NCI-H2081 treated with DMSO at 0.1 percent for 48 hours (cell line): ENCODE data around the gene PLBD2.

ENCODE experiments used
- DNase-seq: peaks from one replicate; lab custom pipeline; 2025; lab: John Stamatoyannopoulos, UW

Gene PLBD2

DNA sequence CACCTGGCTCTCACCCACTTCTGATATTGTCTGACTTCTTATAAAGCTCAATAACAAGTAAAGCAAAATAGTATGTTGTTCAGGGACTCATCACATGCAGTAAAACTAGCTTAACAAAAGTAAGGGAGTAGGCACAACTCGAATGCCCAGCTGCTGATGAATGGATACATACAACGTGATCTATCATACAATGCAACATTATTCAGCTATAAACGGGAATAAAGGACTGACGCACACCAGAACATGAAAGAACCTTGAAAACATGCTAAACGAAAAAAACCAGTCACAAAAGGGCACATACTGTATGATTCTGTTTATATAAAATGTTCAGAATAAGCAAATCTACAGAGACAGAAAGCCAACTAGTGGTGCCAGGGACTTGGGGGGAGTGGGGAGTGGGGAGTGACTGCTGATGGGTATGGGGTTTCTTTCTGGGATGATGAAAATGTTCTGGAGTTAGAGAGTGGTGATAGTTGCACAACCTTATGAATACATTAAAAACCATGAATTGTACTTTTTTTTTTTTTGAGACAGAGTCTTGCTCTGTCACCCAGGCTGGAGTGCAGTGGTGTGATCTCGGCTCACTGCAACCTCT is 11.1 kb downstream of the PLBD2 start:
- no peak for DNase-seq

DNA sequence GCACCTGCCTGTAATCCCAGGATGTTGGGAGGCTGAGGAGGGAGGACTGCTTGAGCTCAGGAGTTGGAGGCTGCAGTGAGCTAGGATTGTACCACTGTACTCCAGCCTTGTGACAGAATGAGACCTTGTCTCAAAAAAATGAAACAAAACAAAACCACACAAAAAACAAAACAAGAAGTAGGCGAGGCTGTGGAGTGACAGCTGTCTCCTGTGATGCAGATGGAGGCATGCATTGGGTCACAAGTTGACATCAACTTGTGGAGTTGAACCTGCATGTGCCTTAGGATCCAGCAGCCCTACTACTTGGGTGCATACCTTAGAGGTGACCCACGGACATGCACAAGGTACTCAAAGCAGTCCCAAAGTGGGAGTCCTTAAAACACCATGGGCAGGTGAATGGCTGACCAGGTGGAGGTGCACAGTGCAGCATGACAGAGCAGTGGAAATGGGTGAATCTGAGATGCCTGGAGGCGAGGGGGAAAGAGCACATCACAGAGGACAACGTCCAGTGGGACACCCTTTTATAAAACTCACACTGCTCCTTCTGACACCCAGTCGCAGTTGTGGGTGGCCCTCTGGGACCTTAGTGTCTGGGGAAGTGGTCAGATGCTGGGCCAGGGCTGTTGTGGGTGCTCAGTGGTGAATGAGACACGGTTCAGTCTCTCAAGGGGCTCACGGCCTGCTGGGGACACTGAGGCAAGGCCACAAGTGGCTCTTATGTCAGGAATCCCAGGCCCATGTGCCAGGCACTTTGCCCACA is 12.7 kb downstream of the PLBD2 start:
- no peak for DNase-seq

DNA sequence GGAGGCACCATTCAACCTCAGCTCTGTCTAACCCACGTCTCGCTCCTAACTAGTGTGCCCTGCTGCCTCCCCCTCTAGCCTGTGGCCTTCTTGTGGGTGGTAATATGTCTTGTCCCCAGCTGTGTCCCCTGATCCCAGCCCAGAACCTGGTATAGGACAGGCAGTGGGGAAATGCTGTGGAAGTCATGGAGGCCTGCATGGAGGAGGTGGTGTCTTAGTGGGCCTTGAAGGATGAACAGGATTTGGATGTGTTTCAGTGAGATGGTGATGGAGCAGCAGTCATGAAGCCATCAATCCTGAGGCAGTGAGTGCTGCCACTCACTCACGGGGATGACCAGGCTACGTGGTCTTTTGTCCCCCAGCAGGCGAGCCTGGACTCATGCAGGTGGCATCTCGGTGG is 13.4 kb downstream of the PLBD2 start:
- no peak for DNase-seq

DNA sequence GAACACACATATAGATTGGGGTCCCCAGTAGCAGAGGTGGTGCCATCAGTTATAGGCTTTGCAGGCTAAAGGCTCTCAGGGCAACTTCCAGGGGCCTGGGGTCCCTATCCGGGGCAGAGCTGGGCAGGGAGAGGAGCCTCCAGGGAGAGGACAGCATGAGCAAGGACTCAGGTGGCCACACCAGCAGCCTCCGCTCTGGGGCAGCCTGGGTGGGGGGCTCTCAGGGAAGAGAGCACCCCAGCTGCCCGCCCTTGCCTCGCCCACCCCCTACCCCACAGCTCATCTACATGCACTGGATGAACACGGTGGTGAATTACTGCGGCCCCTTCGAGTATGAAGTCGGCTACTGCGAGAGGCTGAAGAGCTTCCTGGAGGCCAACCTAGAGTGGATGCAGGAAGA is 14.0 kb downstream of the PLBD2 start:
- DNase-seq, result no peak

DNA sequence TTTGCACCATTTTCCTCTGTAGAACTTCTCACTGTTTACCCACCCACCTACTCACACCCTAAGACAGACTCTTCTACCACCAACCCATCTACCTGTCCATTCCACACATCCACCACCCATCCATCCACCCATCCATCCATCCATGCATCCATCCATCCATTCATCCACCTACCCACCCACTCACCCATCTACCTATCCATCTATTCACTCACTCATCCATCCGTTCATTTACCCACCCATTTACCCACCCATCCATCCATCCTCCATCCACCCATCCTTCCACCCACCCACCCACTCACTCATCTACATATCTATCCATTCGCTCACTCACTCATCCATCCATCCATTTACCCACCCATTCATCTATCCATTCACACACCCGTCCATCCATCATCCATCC is 15.1 kb downstream of the PLBD2 start:
- DNase-seq, result no peak

DNA sequence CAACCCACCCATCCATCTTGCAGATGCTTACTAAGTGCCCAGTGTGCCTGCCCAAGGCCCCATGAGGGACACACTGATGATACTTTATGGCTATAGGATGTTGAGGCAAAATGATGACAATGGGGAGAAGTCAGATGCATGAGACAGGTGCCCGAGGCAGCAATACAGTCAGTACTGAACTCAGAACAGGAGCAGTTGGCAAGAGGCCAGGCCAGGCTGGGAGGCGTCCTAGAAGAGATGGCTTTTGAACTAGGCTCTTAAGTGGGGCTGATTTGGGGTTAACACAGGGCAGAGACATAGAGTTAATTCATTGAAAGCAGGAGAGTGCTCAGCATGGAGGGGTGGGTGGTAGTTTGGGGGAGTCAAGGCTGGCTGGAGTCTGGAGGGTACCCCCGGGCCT is 15.6 kb downstream of the PLBD2 start:
- no peak for DNase-seq

DNA sequence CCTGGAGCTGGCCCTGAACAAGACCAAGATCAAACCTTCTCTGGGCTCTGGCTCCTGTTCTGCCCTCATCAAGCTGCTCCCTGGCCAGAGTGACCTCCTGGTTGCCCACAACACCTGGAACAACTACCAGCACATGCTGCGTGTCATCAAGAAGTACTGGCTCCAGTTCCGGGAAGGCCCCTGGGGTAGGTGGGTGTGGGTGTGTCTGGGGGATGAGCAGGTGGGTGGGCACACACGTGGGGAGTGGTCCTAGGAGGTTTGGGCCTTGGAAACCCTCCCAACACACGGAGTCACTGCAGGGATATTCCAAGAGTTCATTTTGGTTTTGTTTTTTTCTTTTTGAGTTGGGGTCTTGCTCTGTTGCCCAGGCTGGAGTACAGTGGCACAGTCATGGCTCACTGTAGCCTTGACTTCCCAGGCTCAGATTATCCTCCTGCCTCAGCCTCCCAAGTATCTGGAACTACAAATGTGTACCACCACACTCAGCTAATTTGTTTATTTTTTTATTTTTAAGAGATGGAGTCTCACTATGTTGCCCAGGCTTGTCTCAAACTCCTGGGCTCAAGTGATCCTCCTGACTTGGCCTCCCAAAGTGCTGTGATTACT is 16.5 kb downstream of the PLBD2 start:
- no peak for DNase-seq

DNA sequence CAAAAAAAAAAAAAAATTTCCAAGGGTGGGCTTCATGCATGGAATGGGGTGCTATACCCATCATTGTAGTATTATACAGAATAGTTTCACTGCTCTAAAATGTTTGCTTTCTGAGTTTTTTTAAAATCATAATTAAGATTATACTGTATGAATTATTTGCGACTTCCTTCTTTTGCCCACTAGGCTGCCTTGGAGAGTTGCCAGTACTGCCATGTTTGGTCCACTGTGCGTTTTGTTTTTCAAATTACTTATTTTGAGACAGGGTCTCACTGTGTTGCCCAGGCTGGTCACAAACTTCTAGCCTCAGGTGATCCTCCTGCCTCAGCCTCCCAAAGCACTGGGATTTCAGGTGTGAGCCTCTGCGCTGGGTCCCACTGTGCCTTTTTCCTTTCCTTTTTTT is 19.9 kb downstream of the PLBD2 start:
- DNase-seq, result no peak

DNA sequence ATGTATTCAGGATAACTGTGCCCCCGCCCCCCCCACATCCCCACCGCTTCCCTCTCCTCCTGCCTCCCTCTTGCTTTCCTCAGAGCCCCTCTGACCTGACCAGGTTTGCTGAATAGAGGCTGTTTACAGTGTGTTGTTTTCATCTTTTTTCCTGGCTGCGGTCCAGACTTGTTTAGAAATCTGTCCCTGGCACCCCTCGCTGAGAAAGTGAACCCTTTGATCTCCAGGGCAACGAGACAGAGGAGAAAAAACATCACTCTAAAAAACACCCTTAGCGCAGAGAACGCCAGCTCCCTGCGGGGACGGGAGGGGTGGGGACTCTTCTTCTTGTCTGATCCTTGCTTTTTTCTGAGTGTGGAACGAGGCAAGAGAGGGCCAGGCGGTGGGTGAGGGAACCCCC is 22.8 kb downstream of the PLBD2 start:
- no peak for DNase-seq

DNA sequence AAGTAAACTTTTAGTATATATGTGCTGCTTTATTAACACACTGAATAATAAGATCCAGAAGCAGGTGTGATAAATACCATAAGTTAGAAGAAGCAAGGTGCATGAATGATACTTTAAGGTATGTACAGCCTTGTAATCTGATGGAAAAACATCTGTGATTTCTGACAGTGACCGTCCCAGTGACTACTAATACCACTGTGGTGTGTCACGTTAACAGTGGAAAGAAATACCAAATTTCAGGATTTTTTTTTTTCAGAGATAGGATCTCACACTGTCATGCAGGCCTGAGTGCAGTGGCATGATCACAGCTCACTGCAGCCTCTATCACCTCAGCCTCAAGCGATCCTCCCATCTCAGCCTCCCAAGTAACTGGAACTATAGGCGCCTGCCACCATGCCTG is 23.8 kb downstream of the PLBD2 start:
- no peak for DNase-seq

DNA sequence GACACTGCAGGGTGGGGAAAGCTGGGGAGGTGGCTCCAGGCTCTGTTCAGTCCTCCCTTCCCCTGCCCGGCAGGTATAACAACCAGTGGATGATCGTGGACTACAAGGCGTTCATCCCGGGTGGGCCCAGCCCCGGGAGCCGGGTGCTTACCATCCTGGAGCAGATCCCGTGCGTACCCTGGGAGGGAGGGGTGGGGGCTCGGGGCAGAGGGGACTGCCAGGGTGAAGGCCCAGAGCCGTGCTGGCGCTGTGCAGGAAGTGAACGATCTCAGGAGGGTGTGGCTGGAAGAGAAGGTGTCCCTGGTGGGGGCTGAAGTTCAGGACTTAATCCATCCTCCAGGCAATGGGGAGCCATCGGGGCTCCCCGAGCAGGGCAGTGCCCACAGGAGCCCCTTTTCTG is 26.4 kb downstream of the PLBD2 start:
- no peak for DNase-seq

DNA sequence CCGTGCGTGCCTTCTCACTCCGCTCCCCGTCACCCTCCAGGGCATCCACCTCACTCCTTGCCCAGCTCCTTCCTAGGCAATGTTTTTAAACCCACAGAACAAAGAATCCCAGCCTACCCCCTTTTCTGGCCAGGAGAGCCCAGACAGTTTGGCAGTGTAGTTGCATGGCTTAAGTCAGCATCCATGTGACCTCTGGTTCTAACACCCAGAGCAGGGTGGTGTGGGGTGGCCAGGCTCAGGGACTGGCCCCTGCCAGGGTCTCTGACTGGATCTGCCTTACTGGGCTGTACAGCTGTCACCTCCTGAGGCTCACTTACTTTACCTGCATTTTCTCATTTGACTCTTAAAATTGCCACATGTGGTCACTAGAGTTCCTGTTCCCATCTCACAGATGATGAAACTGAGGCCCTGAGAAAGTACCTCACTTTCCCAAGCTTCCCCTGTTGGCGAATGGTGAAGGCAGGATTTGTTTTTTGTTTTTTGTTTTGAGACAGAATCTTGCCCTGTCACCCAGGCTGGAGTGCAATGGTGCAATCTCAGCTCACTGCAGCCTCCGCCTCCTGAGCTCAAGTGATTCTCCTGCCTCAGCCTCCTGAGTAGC is 27.0 kb downstream of the PLBD2 start:
- no peak for DNase-seq

DNA sequence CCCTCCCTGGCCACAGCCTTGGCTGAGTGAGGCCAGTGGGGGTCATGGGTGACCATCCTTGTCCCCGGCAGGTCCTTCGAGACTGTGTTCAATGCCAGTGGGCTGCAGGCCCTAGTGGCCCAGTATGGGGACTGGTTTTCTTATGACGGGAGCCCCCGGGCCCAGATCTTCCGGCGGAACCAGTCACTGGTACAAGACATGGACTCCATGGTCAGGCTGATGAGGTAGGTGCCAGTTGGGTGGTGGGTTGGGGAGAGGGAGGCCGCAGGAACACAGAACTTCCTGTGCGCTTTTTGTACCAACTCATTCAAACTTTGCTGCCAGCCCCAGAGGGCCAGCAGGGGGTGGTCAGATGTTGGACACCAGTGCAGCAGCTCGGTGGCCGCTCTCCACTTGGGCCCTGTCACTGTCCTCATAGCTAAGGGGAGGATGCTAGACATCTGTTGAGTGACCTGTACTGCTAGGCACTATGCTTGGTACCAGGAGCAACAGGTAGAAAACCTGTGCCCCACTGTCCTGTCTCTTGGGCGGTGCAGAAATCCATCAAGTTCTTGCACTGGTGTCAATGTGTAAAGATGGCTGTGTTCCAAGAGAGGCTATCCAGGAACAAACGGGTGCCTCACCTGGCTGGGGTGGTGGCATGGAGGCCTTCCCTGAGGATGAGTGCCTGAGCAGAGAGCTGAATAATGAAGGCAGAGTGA is 28.6 kb downstream of the PLBD2 start:
- no peak for DNase-seq

DNA sequence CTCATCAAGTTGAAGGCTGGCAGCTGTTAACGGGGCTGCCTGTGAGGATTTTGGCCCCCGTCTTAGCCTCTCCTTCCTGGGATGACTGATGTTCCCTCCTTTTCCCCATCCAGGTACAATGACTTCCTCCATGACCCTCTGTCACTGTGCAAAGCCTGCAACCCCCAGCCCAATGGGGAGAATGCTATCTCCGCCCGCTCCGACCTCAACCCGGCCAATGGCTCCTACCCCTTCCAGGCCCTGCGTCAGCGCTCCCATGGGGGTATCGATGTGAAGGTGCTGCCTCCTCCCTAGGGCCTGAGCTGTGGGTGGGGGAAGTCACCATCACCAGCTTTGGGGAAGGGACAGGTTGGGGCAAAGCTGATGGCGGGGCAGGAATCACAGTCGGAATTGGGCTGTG is 29.2 kb downstream of the PLBD2 start:
- DNase-seq, result no peak

DNA sequence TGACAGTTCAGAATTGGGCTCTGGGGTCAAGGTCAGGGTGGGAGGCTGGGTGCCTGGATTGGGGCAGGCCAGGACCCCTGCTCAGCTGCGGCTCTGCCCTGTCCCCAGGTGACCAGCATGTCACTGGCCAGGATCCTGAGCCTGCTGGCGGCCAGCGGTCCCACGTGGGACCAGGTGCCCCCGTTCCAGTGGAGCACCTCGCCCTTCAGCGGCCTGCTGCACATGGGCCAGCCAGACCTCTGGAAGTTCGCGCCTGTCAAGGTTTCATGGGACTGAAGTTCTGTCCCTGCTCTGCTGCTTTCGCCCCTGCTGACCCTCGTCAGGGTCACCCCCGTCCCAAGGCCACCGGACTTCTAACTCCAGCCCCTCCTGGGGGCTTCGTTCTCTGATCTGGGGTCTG is 30.0 kb downstream of the PLBD2 start:
- DNase-seq, result no peak

DNA sequence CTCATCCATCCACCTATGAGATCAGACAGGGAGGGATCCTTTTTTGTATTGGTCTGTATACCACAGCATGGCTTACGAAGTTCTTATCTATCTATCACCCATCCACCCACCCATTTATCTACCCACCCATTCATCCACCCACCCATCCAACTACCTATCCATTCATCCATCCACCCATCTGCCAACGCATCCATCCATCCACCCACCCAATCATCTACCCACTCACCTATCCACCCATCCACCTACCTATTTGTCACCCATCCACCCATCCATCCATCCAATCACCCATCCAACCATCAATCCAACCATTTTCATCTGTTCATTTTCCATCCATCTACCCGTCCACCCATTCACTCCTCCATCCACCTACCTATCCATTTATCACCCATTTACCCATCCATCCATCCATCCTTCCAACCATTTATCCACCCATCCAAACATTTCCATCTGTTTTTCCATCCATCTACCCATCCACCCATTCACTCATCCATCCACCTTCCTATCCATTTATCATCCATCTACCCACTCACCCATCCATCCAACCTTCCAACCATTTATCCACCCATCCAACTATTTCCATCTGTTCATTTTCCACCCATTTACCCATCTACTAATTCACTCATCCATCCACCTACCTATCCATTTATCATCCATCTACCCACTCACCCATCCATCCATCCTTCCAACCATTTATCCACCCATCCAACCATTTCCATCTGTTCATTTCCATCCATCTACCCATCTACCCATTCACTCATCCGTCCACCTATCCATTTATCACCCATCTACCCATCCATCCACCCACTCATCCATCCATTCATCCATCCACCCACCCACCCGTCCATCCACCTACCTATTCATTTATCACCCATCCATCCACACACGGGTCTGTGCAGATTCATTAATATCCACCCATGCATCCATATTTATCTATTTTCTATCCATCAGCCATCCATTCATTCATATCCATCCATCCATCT is 32.0 kb downstream of the PLBD2 start:
- DNase-seq, result no peak

DNA sequence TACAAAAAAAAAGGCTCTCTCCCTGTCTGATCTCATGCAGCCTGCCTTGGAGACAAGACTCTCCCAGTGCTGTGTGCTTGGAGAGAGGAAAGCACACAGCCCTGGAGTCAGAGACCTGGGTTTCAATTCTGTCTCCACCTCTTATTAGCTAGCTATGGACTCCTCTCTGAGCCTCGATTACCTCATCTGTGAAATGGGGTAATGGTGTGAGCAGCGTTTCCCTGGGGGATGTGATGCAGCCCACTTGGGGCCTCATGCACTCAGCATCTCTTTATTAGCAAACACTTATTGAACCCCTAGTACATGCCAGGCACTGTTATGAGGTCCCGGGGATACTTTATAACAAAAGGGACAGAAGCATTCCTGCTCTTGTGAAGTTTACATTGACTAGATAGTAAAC is 32.8 kb downstream of the PLBD2 start:
- DNase-seq, result no peak

DNA sequence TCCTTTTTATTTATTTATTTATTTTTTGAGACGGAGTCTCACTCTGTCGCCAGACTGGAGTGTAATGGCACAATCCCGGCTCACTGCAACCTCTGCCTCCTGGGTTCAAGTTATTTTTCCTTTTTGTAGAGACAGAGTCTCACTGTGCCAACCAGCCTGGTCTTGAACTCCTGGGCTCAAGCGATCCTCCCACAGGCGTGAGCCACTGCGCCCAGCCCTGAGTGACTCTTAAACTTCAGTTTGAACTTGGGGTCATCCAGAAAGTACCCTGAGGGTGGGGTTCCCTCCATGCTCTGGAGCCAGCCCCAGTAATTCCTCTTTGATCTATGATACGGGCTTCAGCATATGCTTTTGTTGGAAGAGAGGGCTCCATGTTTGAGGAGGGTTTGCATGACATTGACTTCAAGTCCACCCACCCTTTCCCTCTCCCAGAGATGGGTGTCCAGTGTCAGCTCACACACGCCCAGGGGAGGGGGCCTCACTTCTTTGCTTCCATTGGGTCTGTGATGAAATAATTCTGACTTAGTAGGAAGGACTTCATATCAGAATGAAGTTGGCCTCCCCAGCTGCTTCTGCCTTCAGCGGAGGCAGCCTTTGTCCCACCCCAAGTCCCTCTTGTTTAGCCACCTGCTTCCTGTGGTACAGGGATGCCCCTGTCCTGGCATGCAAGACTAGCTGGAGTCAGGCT is 33.4 kb downstream of the PLBD2 start:
- no peak for DNase-seq

DNA sequence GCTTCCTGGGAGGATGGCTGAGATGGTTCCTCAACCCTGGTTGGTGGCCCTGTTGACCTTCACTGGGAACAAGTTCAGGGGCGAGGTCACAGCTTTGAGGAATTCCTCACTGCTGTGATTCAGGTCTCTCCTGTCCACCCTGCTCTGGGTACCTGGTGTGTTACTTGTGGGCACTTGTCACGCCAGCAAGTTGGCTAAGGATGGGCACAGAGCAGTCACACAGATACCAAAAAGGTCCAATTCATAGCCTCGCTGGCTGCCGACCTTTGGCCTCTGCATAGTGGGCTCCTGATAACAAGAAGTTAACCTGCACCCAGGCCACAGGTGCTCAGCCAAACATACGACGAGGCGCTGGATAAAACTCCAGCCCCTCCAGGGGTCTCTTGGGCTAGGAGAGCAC is 34.1 kb downstream of the PLBD2 start:
- DNase-seq, result no peak

DNA sequence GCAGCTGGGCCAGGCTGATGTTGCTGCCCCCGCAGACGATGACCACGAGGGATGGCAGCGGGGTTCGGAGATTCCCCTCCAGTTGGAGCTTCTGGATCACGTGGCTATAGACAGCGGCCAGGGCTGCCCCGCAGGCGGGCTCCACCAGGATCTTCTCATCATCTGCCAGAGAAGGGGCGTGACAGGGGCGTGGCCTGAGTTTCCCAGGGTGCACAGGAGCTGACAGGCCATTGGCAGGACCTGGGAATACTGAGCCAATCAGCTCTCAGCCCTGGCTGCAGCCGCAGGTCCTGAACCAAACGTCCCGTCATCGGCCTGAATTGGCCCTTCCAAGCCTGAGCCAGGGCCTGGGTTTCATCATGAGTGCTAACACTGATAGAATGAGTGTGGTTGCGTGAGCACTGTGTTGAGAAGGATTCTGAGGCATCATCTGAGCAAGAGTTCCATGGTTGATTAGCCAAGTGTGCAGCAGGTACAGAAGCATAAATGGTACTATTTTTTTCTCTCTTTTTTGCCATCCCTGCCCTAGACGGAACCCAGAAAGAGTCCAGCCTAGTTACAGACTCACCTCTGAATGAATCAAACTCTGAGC is 34.7 kb downstream of the PLBD2 start:
- no peak for DNase-seq
